Metanephros (tissue), 1 donor: ENCODE measurements around the gene CYB5R4. TPM values are rescaled to one million over a fixed set of nuclear protein-coding genes. Genes with fewer than 3 reads are reported as not detected.

Experiments
- total RNA-seq: library from RNA; depleted of rRNA; stranded (reverse); fragments of >200 nt; gene quantifications from one replicate; pipeline ENCODE4 v1.2.3, GENCODE V29; 2014

The CYB5R4 gene, protein sequence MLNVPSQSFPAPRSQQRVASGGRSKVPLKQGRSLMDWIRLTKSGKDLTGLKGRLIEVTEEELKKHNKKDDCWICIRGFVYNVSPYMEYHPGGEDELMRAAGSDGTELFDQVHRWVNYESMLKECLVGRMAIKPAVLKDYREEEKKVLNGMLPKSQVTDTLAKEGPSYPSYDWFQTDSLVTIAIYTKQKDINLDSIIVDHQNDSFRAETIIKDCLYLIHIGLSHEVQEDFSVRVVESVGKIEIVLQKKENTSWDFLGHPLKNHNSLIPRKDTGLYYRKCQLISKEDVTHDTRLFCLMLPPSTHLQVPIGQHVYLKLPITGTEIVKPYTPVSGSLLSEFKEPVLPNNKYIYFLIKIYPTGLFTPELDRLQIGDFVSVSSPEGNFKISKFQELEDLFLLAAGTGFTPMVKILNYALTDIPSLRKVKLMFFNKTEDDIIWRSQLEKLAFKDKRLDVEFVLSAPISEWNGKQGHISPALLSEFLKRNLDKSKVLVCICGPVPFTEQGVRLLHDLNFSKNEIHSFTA
- 6.5 TPM for total RNA-seq

GRCh38 chr6:83859410-83860358 is at the start of gene CYB5R4:
Gene CYB5R4, plus strand, starts transcription at chr6:83859689. Its CDS starts 94 bp downstream, at chr6:83859783.

DNA sequence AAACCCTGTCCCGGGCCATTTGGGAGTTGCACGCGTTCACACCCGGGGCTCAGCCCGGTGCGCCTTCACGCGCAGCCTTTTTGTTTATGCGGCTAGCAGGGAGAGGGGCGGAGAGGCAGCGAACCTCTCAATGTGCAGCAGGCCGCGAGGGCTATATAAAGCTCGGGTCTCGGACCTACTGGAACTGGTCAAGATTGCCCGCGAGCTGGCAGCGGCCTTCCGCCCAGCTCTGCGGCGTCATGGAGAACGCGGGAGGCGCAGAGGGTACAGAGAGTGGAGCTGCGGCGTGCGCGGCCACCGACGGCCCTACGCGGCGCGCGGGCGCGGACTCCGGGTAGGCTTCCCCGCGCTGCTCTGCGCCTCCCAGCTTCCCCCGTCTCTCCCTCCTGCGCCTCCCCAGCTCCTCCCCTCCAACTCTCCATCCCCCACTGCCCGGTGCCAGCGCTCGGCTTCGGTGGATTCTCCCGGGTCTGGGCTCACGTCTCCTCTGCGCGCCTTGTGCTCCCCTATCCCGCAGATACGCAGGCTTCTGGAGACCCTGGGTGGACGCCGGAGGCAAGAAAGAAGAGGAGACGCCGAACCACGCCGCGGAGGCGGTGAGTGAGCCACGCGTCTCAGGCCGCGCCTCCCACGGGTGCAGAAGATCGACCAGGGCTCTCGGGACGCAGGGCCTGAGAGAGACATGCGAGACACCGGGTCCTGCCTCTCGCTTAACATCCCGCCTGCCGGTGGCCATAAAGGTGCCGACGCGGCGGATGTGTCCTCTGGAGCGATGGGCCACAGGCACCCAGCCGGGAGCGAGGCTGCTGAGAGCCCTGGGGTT is 6.1 kb upstream of the CYB5R4 start, which contains the start of gene RIPPLY2:
RIPPLY2 (plus strand) TSS at position 183 of the 823 bp plus-strand sequence; CDS start at position 240, 57 bp downstream.

Other genes starting within 250 kb of the CYB5R4 start
- gene SNAP91, start 150.6 kb upstream of the CYB5R4 start, total RNA-seq = 2.3 TPM
- gene RIPPLY2, start 6.3 kb upstream of the CYB5R4 start, total RNA-seq = not detected
- gene MRAP2, start 174.1 kb downstream of the CYB5R4 start, total RNA-seq = 4.7 TPM